Testis (tissue), 3 donors: Measurements from ENCODE around the gene MRPS16. TPM values are rescaled to one million over a fixed set of nuclear protein-coding genes. Genes with fewer than 3 reads are reported as not detected.

Experiments
- DNase-seq: peaks from one replicate; pipeline ENCODE4 v3.0.0-alpha.2; 2019
- H3K27ac ChIP-seq, 2 donors: fragments of 200-600 bp; sonication (generic); one replicate each; pipeline ENCODE4 v1.5.1; 2019
- H3K27me3 ChIP-seq: fragments of 200-600 bp; sonication (generic); one replicate; pipeline ENCODE4 v1.5.1; 2019
- H3K36me3 ChIP-seq: fragments of 200-600 bp; sonication (generic); one replicate; pipeline ENCODE4 v1.5.1; 2017; ENCODE audit warnings: low read depth; ENCODE audit errors: missing control alignments
- H3K4me1 ChIP-seq: fragments of 200-600 bp; sonication (generic); one replicate; pipeline ENCODE4 v1.5.1; 2019
- H3K4me3 ChIP-seq, 2 donors: fragments of 200-600 bp; sonication (generic); one replicate each; pipeline ENCODE4 v1.5.1; 2017 to 2019
- H3K9me3 ChIP-seq: fragments of 200-600 bp; sonication (generic); one replicate; pipeline ENCODE4 v1.5.1; 2017
- CTCF ChIP-seq, 3 experiments: fragments of 450-650 bp in 2 of 3; fragments of 200-600 bp in 1 of 3; sonication (generic) in 1 of 3; IDR thresholded peaks; one replicate each; pipeline ENCODE4 v1.5.1; 2016 to 2019; ENCODE audit warnings: antibody characterized with exemption in 3 of 3, mild to moderate bottlenecking in 2 of 3, moderate library complexity in 1 of 3
- POLR2A ChIP-seq: fragments of 450-650 bp; IDR thresholded peaks from one replicate; pipeline ENCODE4 v1.6.1; 2017; ENCODE audit warnings: antibody characterized with exemption, mild to moderate bottlenecking, moderate library complexity
- WGBS, 2 donors: methylation state at CpG; one replicate each; pipeline ENCODE4 v1.1.5; 2018; 5-methylcytosine and 5-hydroxymethylcytosine counted together
- intact Hi-C: fragments of 100-400 bp; cut with DNase I; formaldehyde crosslinking; loops from one replicate; pipeline ENCODE4 v1.15.1; 2023; ENCODE audit warnings: low total_unique reads
- polyA plus RNA-seq: library from polyadenylated mRNA; stranded (reverse); fragments of 350-450 nt; fragmentation: Illumina TruSeq; extraction: RNeasy Lipid Tissue Mini Kit (QIAGEN cat#74804); gene quantifications from one replicate; pipeline ENCODE4 v1.2.3, GENCODE V29; 2014; ENCODE audit warnings: low read depth, low replicate concordance; ENCODE audit not compliant: insufficient read depth
- total RNA-seq, 2 donors: library from RNA; depleted of rRNA; stranded (reverse); fragments of >200 nt; gene quantifications; one replicate each; pipeline ENCODE4 v1.2.3, GENCODE V29; 2016

MRPS16 gene
- total and polyA plus RNA-seq, 3 donors from 2014 or later = 45.7 to 83.5 (median 59.6) TPM

GRCh38 chr10:73225518-73225917, 26.9 kb downstream of the MRPS16 start:
- H3K36me3 ChIP-seq = no peaks in the 10 kb centered on the region
- H3K27me3 ChIP-seq = no peaks in the 10 kb centered on the region
- H3K9me3 ChIP-seq = no peaks in the 10 kb centered on the region
- intact Hi-C loops = no loop called here
- H3K4me1 ChIP-seq = no peaks in the 10 kb centered on the region
- no peak for DNase-seq
- no peak overlapping the region for H3K4me3 ChIP-seq
- H3K27ac ChIP-seq = no peak overlapping the region
- TF ChIP-seq POLR2A = no peak
- TF ChIP-seq CTCF (IDR thresholded peaks at IDR 0.05) = no peak

GRCh38 chr10:73220989-73221388, 31.5 kb downstream of the MRPS16 start:
- Histone ChIP-seq H3K4me1 (no peaks in the 10 kb centered on the region), H3K27me3 (no peaks in the 10 kb centered on the region), H3K36me3 (no peaks in the 10 kb centered on the region), H3K27ac (no peak overlapping the region), H3K4me3 (no peak overlapping the region), H3K9me3 (no peaks in the 10 kb centered on the region)
- intact Hi-C loops = no loop called here
- WGBS, 2 donors = 90 to 96% methylated on average over 1 of the region's 1 CpG
- TF ChIP-seq CTCF (IDR thresholded peaks at IDR 0.05) (no peak), POLR2A (no peak)
- DNase-seq = no peak

GRCh38 chr10:73219384-73219783, 33.1 kb downstream of the MRPS16 start:
- TF ChIP-seq POLR2A = no peak
- no peak for TF ChIP-seq CTCF (IDR thresholded peaks at IDR 0.05)
- H3K4me1 ChIP-seq = no peaks in the 10 kb centered on the region
- no peak overlapping the region for H3K27ac ChIP-seq
- H3K9me3 ChIP-seq = no peaks in the 10 kb centered on the region
- no peaks in the 10 kb centered on the region for H3K36me3 ChIP-seq
- no peak overlapping the region for H3K4me3 ChIP-seq
- DNase-seq = no peak
- no peaks in the 10 kb centered on the region for H3K27me3 ChIP-seq
- intact Hi-C loops = no loop called here

GRCh38 chr10:73218431-73219191, 33.8 kb downstream of the MRPS16 start:
- Histone ChIP-seq H3K4me1 (no peaks in the 10 kb centered on the region), H3K27ac (no peak overlapping the region), H3K4me3 (no peak overlapping the region), H3K27me3 (no peaks in the 10 kb centered on the region), H3K9me3 (no peaks in the 10 kb centered on the region), H3K36me3 (no peaks in the 10 kb centered on the region)
- 83% methylated on average over 2 of the region's 2 CpGs for WGBS, 2 donors
- TF ChIP-seq POLR2A = no peak
- peak in 1 of 3 experiments; percentile 33 for TF ChIP-seq CTCF (IDR thresholded peaks at IDR 0.05)
- DNase-seq = no peak
- intact Hi-C loops = no loop called here

GRCh38 chr10:73217628-73218027, 34.8 kb downstream of the MRPS16 start:
- Histone ChIP-seq H3K9me3 (no peaks in the 10 kb centered on the region), H3K36me3 (no peaks in the 10 kb centered on the region), H3K4me1 (no peaks in the 10 kb centered on the region), H3K27ac (no peak overlapping the region), H3K27me3 (no peaks in the 10 kb centered on the region), H3K4me3 (no peak overlapping the region)
- DNase-seq = no peak
- intact Hi-C loops = no loop called here
- WGBS, 2 donors = 92 to 93% methylated on average over 2 of the region's 2 CpGs
- TF ChIP-seq CTCF (IDR thresholded peaks at IDR 0.05) (no peak), POLR2A (no peak)
